22Rv1 (cell line): ENCODE data around the gene NEURL1B.

Experiments used
- ZFX ChIP-seq: fragments of 450-650 bp; IDR thresholded peaks from 2 replicates; pipeline ENCODE4 v1.6.1; 2017; ENCODE audit warnings: antibody characterized with exemption, borderline replicate concordance
- TF ChIP-seq, protein P1 (sequence below): fragments of 450-650 bp; IDR thresholded peaks from 2 replicates; pipeline ENCODE4 v1.5.1; 2017; ENCODE audit warnings: mild to moderate bottlenecking

DNA sequence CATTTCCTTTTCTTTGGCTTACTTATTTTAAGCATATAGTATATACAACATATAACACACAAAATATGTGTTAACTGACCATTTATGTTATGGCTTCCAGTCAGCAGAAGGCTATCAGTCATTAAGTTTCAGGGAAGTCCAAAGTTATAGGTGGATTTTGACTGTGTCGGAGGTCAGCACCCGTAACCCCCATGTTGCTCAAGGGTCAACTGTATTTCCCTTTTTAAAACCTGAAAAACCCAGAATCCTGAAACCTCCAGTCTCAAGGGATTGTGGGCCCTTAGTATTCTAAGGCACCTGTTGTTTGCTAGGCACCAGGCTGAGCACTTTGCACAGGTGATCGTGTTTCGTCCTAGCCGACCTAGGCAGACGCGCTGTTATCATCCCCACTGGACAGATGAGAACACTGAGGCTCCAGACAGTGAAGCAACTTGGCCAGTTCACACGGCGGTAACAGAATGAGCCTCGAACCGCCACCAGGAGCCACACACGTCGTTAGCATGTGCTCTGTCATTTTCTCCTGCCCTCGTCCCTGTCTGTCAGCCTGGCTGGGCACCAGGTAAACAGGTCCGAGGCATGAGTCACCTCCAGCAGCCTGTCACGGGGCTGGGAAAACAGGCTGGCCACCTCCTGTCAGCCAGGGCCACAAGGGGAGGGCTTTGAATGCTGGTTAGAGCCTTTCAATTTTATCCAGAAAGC lies 90.1 kb downstream of the NEURL1B start:
- no peak for TF ChIP-seq ZFX
- TF ChIP-seq, protein P1, sequence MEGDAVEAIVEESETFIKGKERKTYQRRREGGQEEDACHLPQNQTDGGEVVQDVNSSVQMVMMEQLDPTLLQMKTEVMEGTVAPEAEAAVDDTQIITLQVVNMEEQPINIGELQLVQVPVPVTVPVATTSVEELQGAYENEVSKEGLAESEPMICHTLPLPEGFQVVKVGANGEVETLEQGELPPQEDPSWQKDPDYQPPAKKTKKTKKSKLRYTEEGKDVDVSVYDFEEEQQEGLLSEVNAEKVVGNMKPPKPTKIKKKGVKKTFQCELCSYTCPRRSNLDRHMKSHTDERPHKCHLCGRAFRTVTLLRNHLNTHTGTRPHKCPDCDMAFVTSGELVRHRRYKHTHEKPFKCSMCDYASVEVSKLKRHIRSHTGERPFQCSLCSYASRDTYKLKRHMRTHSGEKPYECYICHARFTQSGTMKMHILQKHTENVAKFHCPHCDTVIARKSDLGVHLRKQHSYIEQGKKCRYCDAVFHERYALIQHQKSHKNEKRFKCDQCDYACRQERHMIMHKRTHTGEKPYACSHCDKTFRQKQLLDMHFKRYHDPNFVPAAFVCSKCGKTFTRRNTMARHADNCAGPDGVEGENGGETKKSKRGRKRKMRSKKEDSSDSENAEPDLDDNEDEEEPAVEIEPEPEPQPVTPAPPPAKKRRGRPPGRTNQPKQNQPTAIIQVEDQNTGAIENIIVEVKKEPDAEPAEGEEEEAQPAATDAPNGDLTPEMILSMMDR, result no peak
